HUES64 (cell line): ENCODE measurements around the gene FBRSL1.
"Not testable (repeated sequence)": the region's sequence is repeated elsewhere in the genome, so short reads cannot be mapped to it uniquely, and the experiment has no call there.

Experiments
- H3K27ac ChIP-seq: 2 replicates; pipeline ENCODE4 v1.7.0; 2013; ENCODE audit warnings: low read depth, low read length, inconsistent platforms
- H3K27me3 ChIP-seq: 2 replicates; pipeline ENCODE4 v1.6.1; 2013; ENCODE audit warnings: mild to moderate bottlenecking, low read length; ENCODE audit not compliant: insufficient read depth
- H3K36me3 ChIP-seq: 2 replicates; pipeline ENCODE4 v1.6.1; 2013; ENCODE audit warnings: mild to moderate bottlenecking, low read length; ENCODE audit not compliant: insufficient read depth
- H3K4me1 ChIP-seq: 2 replicates; pipeline ENCODE4 v1.6.1; 2013; ENCODE audit warnings: mild to moderate bottlenecking, low read length, moderate library complexity; ENCODE audit not compliant: insufficient read depth
- H3K4me3 ChIP-seq: 2 replicates; pipeline ENCODE4 v1.5.1; 2013; ENCODE audit warnings: mild to moderate bottlenecking, low read length, moderate library complexity
- H3K9ac ChIP-seq: 2 replicates; pipeline ENCODE4 v1.6.1; 2013; ENCODE audit warnings: mild to moderate bottlenecking, low read depth, low read length
- H3K9me3 ChIP-seq: 2 replicates; pipeline ENCODE4 v1.6.1; 2013; ENCODE audit warnings: low read depth, low read length; ENCODE audit not compliant: insufficient read depth
- WGBS: fragments of 150-250, 120-280 bp; methylation state at CpG from one replicate; pipeline ENCODE4 v1.1.7; 2013; ENCODE audit warnings: missing lambda C conversion rate; 5-methylcytosine and 5-hydroxymethylcytosine counted together

The FBRSL1 gene

DNA sequence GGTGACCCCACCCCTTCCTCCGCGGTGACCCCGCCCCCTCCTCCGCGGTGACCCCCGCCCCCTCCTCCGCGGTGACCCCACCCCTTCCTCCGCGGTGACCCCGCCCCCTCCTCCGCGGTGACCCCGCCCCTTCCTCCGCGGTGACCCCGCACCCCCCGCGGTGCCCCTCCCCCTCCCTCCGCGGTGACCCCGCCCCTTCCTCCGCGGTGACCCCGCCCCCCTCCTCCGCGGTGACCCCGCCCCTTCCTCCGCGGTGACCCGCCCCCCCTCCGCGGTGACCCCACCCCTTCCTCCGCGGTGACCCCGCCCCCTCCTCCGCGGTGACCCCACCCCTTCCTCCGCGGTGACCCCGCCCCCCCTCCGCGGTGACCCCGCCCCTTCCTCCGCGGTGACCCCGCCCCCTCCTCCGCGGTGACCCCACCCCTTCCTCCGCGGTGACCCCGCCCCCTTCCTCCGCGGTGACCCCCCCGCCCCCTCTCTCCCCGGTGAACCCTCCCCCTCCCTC lies 15.1 kb upstream of the FBRSL1 start:
- WGBS = no CpG with 5 or more reads among the region's 56 CpGs

DNA sequence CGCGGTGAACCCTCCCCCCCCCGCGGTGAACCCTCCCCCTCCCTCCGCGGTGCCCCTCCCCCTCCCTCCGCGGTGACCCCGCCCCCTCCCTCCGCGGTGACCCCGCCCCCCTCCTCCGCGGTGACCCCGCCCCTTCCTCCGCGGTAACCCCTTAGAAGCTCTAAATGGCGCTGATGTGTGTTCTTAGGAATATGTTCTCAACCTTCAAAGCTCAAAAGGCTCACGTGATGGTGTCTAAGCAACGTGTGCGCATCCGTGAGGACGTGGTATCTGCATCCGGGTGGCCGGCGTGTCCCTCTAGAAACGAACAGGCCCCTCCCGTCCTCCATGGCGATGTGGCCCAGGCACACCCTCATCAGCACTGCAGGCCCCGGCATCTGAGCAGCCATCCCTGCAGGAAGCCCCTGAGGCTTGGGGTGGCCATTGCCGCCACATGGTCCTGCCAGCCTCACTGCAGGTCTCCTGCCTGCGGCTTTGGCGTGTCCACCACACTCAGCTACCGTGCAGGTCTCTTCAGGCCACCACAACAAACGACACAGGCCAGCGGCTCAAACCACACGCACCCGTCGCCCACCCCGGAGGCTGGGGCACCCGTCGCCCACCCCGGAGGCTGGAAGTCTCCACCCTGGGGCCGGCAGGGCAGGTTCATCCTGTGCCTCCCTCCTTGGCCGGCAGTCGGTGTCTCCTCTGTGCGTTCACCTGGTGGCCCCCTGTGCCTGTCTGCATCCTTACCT lies 14.5 kb upstream of the FBRSL1 start:
- Histone ChIP-seq H3K4me1 (no peaks in the 10 kb centered on the region), H3K27ac (no peak overlapping the region), H3K9ac (no peak overlapping the region), H3K9me3 (peaks cover 6% of the 10 kb centered on the region; the same call in 1 of the 2 replicates), H3K27me3 (peaks cover 20% of the 10 kb centered on the region; the same call in 1 of the 2 replicates), H3K4me3 (no peak overlapping the region), H3K36me3 (no peaks in the 10 kb centered on the region)
- 93% methylated on average over 33 of the region's 47 CpGs for WGBS

More for the DNA sequence above, 15.1 kb upstream of the FBRSL1 start:
- H3K4me3 ChIP-seq, H3K27ac ChIP-seq, H3K9me3 ChIP-seq, H3K36me3 ChIP-seq, H3K9ac ChIP-seq, H3K4me1 ChIP-seq: not testable (repeated sequence)
- peaks cover 13% of the 10 kb centered on the region; the same call in 1 of the 2 replicates for H3K27me3 ChIP-seq

- H3K27ac ChIP-seq = no peak overlapping the region
These were observed 13.9 kb upstream of the FBRSL1 start for GRCh38 chr12:132476038-132476414.

DNA sequence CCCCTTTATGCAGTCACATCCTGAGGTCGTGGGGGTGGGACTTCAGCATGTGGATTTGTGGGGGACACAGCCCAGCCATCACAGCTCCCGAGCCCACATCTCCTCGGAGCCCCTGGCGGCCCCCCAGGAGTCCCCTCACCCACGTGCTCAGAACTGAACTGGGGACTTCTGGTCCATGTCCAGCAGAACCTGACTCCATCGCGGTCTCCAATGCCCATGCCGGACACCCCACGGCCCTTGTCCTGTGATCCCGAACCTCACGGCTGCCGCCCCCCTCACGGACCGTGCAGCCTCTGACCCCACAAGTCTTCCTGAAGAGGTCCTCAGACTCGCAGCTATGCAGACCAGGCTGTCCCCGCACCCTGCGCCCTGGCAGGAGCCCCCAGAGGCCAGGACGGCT lies 13.5 kb upstream of the FBRSL1 start:
- no peak overlapping the region for H3K27ac ChIP-seq
- 90% methylated on average over 18 of the region's 18 CpGs for WGBS
- no peaks in the 10 kb centered on the region for H3K36me3 ChIP-seq
- H3K9me3 ChIP-seq = 0 out of 2 replicates have a peak, but pooled peaks cover 3% of the 10 kb centered on the region
- H3K4me3 ChIP-seq = no peak overlapping the region
- peaks cover 28% of the 10 kb centered on the region for H3K27me3 ChIP-seq
- no peaks in the 10 kb centered on the region for H3K4me1 ChIP-seq
- H3K9ac ChIP-seq = no peak overlapping the region

More at GRCh38 chr12:132476038-132476414, 13.9 kb upstream of the FBRSL1 start:
- Histone ChIP-seq H3K27me3 (peaks cover 24% of the 10 kb centered on the region), H3K9me3 (peaks cover 5% of the 10 kb centered on the region; the same call in 1 of the 2 replicates), H3K4me3 (no peak overlapping the region), H3K36me3 (no peaks in the 10 kb centered on the region), H3K4me1 (no peaks in the 10 kb centered on the region), H3K9ac (no peak overlapping the region)
- 91% methylated on average over 26 of the region's 26 CpGs for WGBS

- Histone ChIP-seq H3K36me3 (no peaks in the 10 kb centered on the region), H3K27me3 (peaks cover 36% of the 10 kb centered on the region), H3K27ac (no peak overlapping the region), H3K9me3 (0 out of 2 replicates have a peak, but pooled peaks cover 3% of the 10 kb centered on the region), H3K9ac (no peak overlapping the region), H3K4me3 (no peak overlapping the region), H3K4me1 (no peaks in the 10 kb centered on the region)
- 87% methylated on average over 14 of the region's 14 CpGs for WGBS
These were observed 12.8 kb upstream of the FBRSL1 start for GRCh38 chr12:132477017-132477702.

DNA sequence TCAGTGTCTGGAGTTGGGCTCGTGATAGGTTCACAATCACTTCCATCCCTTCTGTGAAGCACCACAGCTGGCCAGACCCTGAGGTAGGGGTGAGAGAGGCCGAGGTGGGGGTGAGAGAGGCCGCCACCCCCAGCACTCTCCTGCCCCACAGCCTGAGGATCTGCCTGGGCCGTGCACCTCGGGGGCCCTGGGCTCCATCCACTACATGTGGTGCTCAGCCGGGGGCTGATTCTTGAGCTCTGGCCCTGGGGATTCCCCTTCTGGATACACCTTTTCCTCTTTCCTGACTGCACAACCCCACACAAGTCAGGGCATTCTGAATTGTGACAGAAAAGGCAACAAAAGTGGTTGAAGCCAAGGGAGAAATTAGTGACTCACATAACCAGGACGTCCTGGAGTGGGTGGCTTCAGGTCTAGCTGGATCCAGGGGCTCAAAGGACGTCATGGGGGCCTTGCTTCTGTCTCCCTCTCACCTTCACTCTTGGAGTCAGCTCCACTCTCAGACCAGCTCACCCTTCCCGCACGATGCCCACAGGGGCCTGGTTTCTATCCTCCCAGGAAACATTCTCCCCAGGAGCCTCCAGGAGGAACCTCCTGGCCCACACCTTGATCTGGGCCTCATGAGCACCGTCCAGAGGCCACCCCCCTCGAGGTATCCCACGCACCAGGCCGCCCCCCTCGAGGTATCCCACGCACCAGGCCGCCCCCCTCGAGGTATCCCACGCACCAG lies 12.1 kb upstream of the FBRSL1 start:
- WGBS = 67% methylated on average over 18 of the region's 19 CpGs
- no peaks in the 10 kb centered on the region for H3K36me3 ChIP-seq
- no peaks in the 10 kb centered on the region for H3K4me1 ChIP-seq
- H3K9ac ChIP-seq = no peak overlapping the region
- H3K27me3 ChIP-seq = peaks cover 43% of the 10 kb centered on the region
- no peak overlapping the region for H3K27ac ChIP-seq
- H3K4me3 ChIP-seq = no peak overlapping the region
- 0 out of 2 replicates have a peak, but pooled peaks cover 3% of the 10 kb centered on the region for H3K9me3 ChIP-seq

GRCh38 chr12:132478433-132478803 lies 11.5 kb upstream of the FBRSL1 start:
- Histone ChIP-seq H3K36me3 (no peaks in the 10 kb centered on the region), H3K27ac (no peak overlapping the region), H3K4me3 (no peak overlapping the region), H3K4me1 (no peaks in the 10 kb centered on the region), H3K27me3 (peaks cover 48% of the 10 kb centered on the region), H3K9ac (no peak overlapping the region), H3K9me3 (0 out of 2 replicates have a peak, but pooled peaks cover 3% of the 10 kb centered on the region)
- WGBS = 91% methylated on average over 15 of the region's 15 CpGs

- peaks cover 52% of the 10 kb centered on the region for H3K27me3 ChIP-seq
- no peaks in the 10 kb centered on the region for H3K4me1 ChIP-seq
- H3K36me3 ChIP-seq = no peaks in the 10 kb centered on the region
- H3K4me3 ChIP-seq = no peak overlapping the region
- no peak overlapping the region for H3K27ac ChIP-seq
- no peak overlapping the region for H3K9ac ChIP-seq
- 0 out of 2 replicates have a peak, but pooled peaks cover 3% of the 10 kb centered on the region for H3K9me3 ChIP-seq
- WGBS = 86% methylated on average over 16 of the region's 16 CpGs
These were observed 11.1 kb upstream of the FBRSL1 start for GRCh38 chr12:132478845-132479244.

- Histone ChIP-seq H3K27me3 (peaks cover 53% of the 10 kb centered on the region), H3K27ac (no peak overlapping the region), H3K9ac (no peak overlapping the region), H3K36me3 (no peaks in the 10 kb centered on the region), H3K9me3 (0 out of 2 replicates have a peak, but pooled peaks cover 3% of the 10 kb centered on the region), H3K4me3 (no peak overlapping the region), H3K4me1 (no peaks in the 10 kb centered on the region)
- WGBS = 88% methylated on average over 13 of the region's 13 CpGs
These were observed 10.7 kb upstream of the FBRSL1 start for GRCh38 chr12:132479291-132479690.

DNA sequence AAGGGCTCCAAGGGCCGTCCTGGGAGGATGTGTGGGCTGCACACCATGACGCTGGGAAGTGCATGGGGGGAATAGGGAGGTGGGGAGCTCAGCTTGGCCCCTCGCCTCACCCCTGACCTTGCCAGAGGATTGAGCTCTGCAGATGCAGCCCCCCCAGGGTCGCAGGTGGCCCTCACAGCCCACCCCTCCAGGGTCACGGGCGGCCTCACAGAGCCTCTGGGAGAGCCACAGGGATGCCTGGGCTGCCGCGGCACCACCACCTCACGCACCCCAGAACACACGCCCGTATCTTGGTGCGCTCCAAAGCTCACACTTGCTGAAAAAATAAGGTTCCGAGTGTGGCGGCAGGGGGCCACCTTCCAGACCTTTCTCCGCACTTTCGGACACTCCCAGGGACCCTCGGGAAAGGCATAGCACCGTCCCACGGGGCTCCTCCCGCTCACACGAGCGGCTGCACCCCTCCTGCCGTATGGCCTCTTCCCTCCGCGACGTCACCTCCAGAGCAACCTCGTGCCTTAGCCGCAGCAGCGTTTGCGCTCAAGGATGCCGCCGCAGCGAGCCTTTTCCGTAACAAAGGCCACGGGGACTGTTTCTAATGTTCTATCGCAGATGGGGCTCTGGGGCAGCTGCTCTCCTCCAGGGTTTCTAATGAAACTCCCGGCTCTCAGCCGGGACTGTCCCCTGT lies 9.9 kb upstream of the FBRSL1 start:
- H3K36me3 ChIP-seq = no peaks in the 10 kb centered on the region
- 0 out of 2 replicates have a peak, but pooled peaks cover 3% of the 10 kb centered on the region for H3K9me3 ChIP-seq
- H3K27me3 ChIP-seq = peaks cover 60% of the 10 kb centered on the region
- H3K4me3 ChIP-seq = no peak overlapping the region
- H3K27ac ChIP-seq = no peak overlapping the region
- H3K9ac ChIP-seq = no peak overlapping the region
- 86% methylated on average over 38 of the region's 38 CpGs for WGBS
- H3K4me1 ChIP-seq = no peaks in the 10 kb centered on the region
